PFSK-1 (cell line): ENCODE measurements around the gene ZNF80.

Experiments used
- POLR2AphosphoS5 ChIP-seq: IDR thresholded peaks from 2 replicates; pipeline ENCODE4 v1.6.1; 2012; ENCODE audit warnings: low read depth, mild to moderate bottlenecking, control low read depth, low read length, moderate library complexity
- SIN3A ChIP-seq: IDR thresholded peaks from 2 replicates; pipeline ENCODE4 v1.6.1; 2012; ENCODE audit warnings: mild to moderate bottlenecking, low read length, moderate library complexity, borderline replicate concordance; ENCODE audit not compliant: insufficient read depth
- TAF1 ChIP-seq: IDR thresholded peaks from 2 replicates; pipeline ENCODE4 v1.6.1; 2012; ENCODE audit warnings: low read length, control low read depth, borderline replicate concordance; ENCODE audit not compliant: insufficient read depth

ZNF80 gene

DNA sequence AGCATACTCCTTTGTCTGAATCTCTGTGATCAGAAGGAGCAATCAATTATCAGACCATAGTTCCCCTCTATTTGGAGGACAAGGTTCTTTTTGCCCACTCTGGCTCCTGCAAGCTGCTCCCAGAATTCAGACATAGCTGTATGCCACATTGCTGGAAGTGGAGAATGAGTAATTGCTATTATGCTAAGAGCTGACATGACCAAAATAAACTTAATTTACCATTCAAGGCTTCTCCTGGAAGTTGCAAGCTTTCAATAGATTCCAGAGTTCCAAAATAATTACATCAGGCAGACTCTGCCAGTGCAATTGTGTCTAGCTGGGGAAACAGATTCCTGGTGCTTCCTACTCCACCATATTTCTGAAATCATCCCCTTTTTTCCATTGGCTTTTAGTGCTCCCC, 50.9 kb downstream of the ZNF80 start:
- TF ChIP-seq TAF1 (no peak), POLR2AphosphoS5 (no peak), SIN3A (no peak)
